Stimulated activated naive CD8-positive, alpha-beta T cell treated with anti-CD3 and anti-CD28 coated beads, Interleukin-15, amount 100 ng/mL, for 72 hours (primary cell): ENCODE measurements around the gene LRIG2.
"Not testable (repeated sequence)": the region's sequence is repeated elsewhere in the genome, so short reads cannot be mapped to it uniquely, and the experiment has no call there.

Source experiments
- ATAC-seq: fragments of 150-1000 bp; cut with Tn5 transposase; 2 replicates; pipeline ENCODE4 v1.10.0; 2021; ENCODE audit warnings: mild to moderate bottlenecking, moderate library complexity
- DNase-seq, 2 donors: peaks; one replicate each; pipeline ENCODE4 v3.0.0; 2021 to 2022
- H3K27ac Mint-ChIP-seq, 2 donors: one replicate each; pipeline ENCODE4 v1.8.0; 2022; ENCODE audit warnings: mild to moderate bottlenecking in 2 of 2, mixed read lengths in 2 of 2, moderate library complexity in 2 of 2
- H3K27me3 Mint-ChIP-seq: one replicate; pipeline ENCODE4 v1.8.0; 2022; ENCODE audit warnings: mixed read lengths
- H3K4me1 Mint-ChIP-seq: one replicate; pipeline ENCODE4 v1.8.0; 2022; ENCODE audit warnings: mild to moderate bottlenecking, mixed read lengths
- H3K4me3 Mint-ChIP-seq, 2 donors: one replicate each; pipeline ENCODE4 v1.8.0; 2022; ENCODE audit warnings: mild to moderate bottlenecking in 2 of 2, mixed read lengths in 2 of 2, moderate library complexity in 1 of 2
- H3K9me3 Mint-ChIP-seq, 2 donors: one replicate each; pipeline ENCODE4 v1.8.0; 2022; ENCODE audit warnings: mixed read lengths in 2 of 2

LRIG2 gene

GRCh38 chr1:113046569-113046968 is 26.4 kb upstream of the LRIG2 start:
- peak overlapping the region in 1 of 2 donors; percentile 86 for H3K27ac Mint-ChIP-seq

GRCh38 chr1:113048064-113048463 is 24.9 kb upstream of the LRIG2 start:
- ATAC-seq: no peak
- Mint-ChIP-seq H3K9me3 (no peaks in the 10 kb centered on the region), H3K27me3 (no peaks in the 10 kb centered on the region), H3K27ac (peak overlapping the region in 1 of 2 donors; percentile 19), H3K4me1 (peaks cover 59% of the 10 kb centered on the region), H3K4me3 (no peak overlapping the region)
- DNase-seq: no peak

More at GRCh38 chr1:113046569-113046968, 26.4 kb upstream of the LRIG2 start:
- Mint-ChIP-seq H3K4me3 (peak overlapping the region; percentile 63 to 67), H3K27me3 (no peaks in the 10 kb centered on the region), H3K4me1 (peaks cover 70% of the 10 kb centered on the region), H3K9me3 (no peaks in the 10 kb centered on the region)
- DNase-seq: peak in 1 of 2 donors; percentile 19
- ATAC-seq: peak; percentile 78

- Mint-ChIP-seq H3K9me3 (no peaks in the 10 kb centered on the region), H3K4me1 (peaks cover 25% of the 10 kb centered on the region), H3K4me3 (no peak overlapping the region), H3K27me3 (no peaks in the 10 kb centered on the region), H3K27ac (no peak overlapping the region)
- DNase-seq (no peak), ATAC-seq (no peak)
These were observed 19.5 kb upstream of the LRIG2 start for GRCh38 chr1:113053344-113054126.

DNA sequence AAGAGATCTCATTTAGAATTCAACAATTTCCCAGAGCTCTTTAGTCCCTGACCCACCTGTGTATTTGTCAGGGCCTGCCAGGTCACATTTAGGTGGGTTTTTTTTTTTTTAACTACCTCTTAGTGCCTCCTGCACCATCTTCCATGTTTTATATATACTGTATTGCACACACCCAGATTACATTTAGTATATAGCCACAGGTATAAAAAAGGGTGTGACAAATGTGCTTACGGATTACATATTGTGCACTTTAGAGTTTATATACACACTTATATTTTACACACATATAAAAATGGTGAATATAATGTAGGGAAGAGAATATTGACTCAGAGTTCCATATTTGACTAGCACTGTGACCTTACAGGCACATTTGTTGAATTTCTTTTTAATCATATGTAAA is 17.4 kb upstream of the LRIG2 start:
- no peak for DNase-seq
- H3K27me3 Mint-ChIP-seq: no peaks in the 10 kb centered on the region
- no peak for ATAC-seq
- no peak overlapping the region for H3K27ac Mint-ChIP-seq
- no peak overlapping the region for H3K4me3 Mint-ChIP-seq
- peaks cover 18% of the 10 kb centered on the region for H3K4me1 Mint-ChIP-seq
- H3K9me3 Mint-ChIP-seq: no peaks in the 10 kb centered on the region

DNA sequence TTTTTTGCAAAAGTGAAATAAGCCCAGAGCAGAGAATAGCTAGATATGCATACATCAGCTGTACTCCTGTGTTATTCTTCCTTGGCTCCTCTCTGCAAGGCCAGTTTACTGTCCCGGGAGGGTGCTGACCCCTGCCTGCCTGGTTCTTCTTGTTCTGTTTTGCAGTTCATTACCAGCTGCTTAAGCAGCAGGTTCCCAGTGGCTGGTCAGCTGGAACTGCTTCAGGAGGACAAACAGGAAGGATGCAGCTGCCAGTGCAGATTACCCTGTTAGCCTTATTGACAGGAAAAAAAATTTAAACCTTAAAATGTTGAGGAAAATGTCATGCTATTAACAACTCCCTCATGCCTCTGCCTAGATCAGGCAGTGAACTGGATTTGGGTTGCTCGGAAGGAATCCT is 16.0 kb upstream of the LRIG2 start:
- ATAC-seq (no peak), DNase-seq (no peak)
- H3K27ac Mint-ChIP-seq: no peak overlapping the region
- no peak overlapping the region for H3K4me3 Mint-ChIP-seq
- no peaks in the 10 kb centered on the region for H3K9me3 Mint-ChIP-seq
- H3K27me3 Mint-ChIP-seq: no peaks in the 10 kb centered on the region
- H3K4me1 Mint-ChIP-seq: peaks cover 4% of the 10 kb centered on the region

GRCh38 chr1:113058941-113059706 is 13.9 kb upstream of the LRIG2 start:
- Mint-ChIP-seq H3K27ac (no peak overlapping the region), H3K9me3 (no peaks in the 10 kb centered on the region), H3K4me1 (peaks cover 4% of the 10 kb centered on the region), H3K27me3 (no peaks in the 10 kb centered on the region), H3K4me3 (no peak overlapping the region)
- ATAC-seq (no peak), DNase-seq (no peak)

GRCh38 chr1:113063456-113063855 is 9.5 kb upstream of the LRIG2 start:
- H3K4me3 Mint-ChIP-seq, H3K27me3 Mint-ChIP-seq, ATAC-seq, DNase-seq, H3K4me1 Mint-ChIP-seq, H3K27ac Mint-ChIP-seq, H3K9me3 Mint-ChIP-seq: not testable (repeated sequence)

GRCh38 chr1:113072141-113072756 is 749 bp upstream of the LRIG2 start:
- peak overlapping the region; percentile 98 to 100 for H3K4me3 Mint-ChIP-seq
- peaks cover 35% of the 10 kb centered on the region for H3K4me1 Mint-ChIP-seq
- no peaks in the 10 kb centered on the region for H3K27me3 Mint-ChIP-seq
- H3K27ac Mint-ChIP-seq: peak overlapping the region; percentile 83 to 99
- DNase-seq: no peak
- ATAC-seq: no peak
- no peaks in the 10 kb centered on the region for H3K9me3 Mint-ChIP-seq

DNA sequence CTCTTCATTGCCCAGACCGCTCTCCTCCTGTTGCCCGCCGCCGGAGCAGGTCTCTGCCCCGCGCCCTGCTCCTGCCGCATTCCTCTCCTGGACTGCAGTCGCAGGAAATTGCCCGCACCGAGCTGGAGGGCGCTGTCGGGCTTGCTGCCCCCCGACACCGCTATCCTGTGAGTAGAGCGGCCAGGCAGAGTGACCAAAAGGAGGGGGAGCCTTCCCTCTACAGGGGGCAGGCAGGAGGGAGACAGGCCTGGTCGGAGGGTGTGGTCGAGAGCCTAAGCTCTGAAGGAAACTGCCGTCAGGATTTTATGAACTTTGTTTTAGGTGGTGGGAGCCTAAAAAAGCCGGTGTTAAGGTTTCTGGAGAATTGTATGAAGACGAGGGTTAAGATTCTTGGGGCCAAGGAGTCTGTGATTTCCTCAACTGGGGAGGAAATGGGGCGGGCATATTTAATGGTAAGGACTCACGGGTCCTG is 517 bp downstream of the LRIG2 start:
- Mint-ChIP-seq H3K27ac (peak overlapping the region; percentile 97 to 99), H3K27me3 (no peaks in the 10 kb centered on the region), H3K4me1 (peaks cover 35% of the 10 kb centered on the region), H3K4me3 (peak overlapping the region; percentile 98 to 100), H3K9me3 (no peaks in the 10 kb centered on the region)
- no peak for DNase-seq
- ATAC-seq: peak; percentile 21

DNA sequence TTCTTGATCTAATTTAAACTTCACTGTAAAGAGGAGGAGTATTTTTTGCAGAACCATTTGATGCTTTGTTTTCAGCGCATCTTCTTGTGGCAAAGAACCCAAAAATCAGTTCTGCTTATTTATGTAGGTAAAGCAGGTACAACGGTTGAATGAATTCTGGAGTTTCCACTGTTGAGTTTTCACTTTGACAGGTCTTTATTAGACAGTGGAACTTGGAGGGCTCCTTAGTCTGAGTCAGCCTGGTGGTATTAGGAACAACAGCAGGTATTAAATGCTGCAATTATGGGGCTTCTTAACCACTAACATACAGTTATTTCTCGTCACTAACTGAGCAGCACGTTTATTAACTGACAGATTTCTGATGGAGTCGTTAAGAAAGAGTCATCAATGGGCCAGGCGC is 1.2 kb downstream of the LRIG2 start:
- peaks cover 35% of the 10 kb centered on the region for H3K4me1 Mint-ChIP-seq
- peak overlapping the region; percentile 97 to 99 for H3K27ac Mint-ChIP-seq
- DNase-seq (no peak), ATAC-seq (no peak)
- no peaks in the 10 kb centered on the region for H3K27me3 Mint-ChIP-seq
- peak overlapping the region; percentile 98 to 100 for H3K4me3 Mint-ChIP-seq
- H3K9me3 Mint-ChIP-seq: no peaks in the 10 kb centered on the region

DNA sequence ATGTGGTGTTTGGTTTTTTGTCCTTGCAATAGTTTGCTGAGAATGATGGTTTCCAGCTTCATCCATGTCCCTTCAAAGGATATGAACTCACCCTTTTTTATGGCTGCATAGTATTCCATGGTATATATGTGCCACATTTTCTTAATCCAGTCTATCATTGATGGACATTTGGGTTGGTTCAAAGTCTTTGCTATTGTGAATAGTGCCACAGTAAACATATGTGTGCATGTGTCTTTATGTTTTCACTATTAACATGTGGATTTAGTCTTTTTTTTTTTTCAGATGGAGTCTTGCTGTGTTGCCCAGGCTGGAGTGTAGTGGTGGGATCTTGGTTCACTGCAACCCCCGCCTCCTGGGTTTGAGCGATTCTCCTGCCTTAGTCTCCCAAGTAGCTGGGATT is 5.0 kb downstream of the LRIG2 start:
- not testable (repeated sequence) for H3K27ac Mint-ChIP-seq, ATAC-seq, DNase-seq, H3K9me3 Mint-ChIP-seq, H3K27me3 Mint-ChIP-seq, H3K4me3 Mint-ChIP-seq
- H3K4me1 Mint-ChIP-seq: peaks cover 33% of the 10 kb centered on the region

DNA sequence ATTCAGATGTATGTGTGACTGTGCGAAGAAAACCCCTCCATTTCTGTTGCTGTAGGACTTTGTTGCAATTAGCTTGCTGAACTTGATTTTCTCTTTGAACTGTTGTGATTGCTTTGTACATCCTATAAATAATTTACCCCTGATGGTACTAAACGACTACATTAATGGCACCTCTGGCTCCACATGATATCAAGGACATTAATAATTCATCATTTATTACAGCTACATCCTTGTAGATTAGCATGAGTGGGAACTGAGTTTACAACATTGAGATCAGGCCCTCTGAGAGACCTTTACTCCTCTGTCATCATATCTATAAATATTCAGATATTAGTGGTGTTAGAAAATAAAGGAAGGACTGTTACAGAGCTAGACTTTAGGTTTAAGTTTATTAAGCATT is 13.5 kb downstream of the LRIG2 start:
- Mint-ChIP-seq H3K27ac (no peak overlapping the region), H3K9me3 (peaks cover 0 to 5% of the 10 kb centered on the region in 2 donors), H3K4me1 (peaks cover 9% of the 10 kb centered on the region), H3K4me3 (no peak overlapping the region), H3K27me3 (no peaks in the 10 kb centered on the region)
- ATAC-seq (no peak), DNase-seq (no peak)

DNA sequence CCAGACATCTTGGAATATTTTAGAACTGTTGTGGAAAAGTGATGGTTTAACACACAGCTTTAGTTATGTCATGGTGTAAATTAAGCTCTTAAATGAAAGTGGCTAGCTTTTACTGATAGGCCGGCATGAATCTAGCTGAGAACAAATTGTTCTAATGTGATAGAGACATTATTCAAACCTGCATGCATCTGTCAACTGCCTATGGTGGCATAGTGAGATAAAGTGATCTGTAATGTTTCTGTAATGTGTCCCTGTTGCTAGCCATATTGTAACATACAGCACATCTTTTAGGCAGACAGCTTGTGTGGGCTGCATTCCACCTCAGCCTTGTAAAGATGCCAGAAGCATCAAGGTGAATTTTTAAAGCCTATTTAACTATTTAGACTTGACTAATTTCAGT is 16.0 kb downstream of the LRIG2 start:
- peaks cover 17% of the 10 kb centered on the region for H3K4me1 Mint-ChIP-seq

DNA sequence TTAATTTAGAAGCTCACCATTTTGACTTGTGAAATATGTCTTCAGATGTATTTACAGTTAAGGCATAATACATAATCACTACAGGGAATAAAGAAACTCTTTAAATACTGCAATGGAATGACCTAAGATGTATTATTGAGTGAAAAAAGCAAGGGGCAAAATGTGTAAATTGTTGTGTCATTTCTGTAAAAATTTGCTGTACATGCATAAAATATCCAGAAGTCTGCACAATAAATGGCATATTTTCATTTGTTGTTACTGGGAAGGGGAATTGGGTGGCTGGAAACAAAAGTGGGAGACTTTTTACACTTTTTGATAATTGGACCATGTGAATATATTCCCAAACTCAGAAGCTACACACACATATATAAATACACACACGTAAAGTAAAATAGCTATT is 17.1 kb downstream of the LRIG2 start:
- Mint-ChIP-seq H3K4me3 (no peak overlapping the region), H3K9me3 (no peaks in the 10 kb centered on the region), H3K27ac (no peak overlapping the region), H3K27me3 (no peaks in the 10 kb centered on the region), H3K4me1 (peaks cover 17% of the 10 kb centered on the region)
- ATAC-seq (no peak), DNase-seq (no peak)

More for the DNA sequence above, 16.0 kb downstream of the LRIG2 start:
- no peaks in the 10 kb centered on the region for H3K27me3 Mint-ChIP-seq
- H3K9me3 Mint-ChIP-seq: no peaks in the 10 kb centered on the region
- no peak for ATAC-seq
- DNase-seq: no peak
- no peak overlapping the region for H3K27ac Mint-ChIP-seq
- H3K4me3 Mint-ChIP-seq: no peak overlapping the region

DNA sequence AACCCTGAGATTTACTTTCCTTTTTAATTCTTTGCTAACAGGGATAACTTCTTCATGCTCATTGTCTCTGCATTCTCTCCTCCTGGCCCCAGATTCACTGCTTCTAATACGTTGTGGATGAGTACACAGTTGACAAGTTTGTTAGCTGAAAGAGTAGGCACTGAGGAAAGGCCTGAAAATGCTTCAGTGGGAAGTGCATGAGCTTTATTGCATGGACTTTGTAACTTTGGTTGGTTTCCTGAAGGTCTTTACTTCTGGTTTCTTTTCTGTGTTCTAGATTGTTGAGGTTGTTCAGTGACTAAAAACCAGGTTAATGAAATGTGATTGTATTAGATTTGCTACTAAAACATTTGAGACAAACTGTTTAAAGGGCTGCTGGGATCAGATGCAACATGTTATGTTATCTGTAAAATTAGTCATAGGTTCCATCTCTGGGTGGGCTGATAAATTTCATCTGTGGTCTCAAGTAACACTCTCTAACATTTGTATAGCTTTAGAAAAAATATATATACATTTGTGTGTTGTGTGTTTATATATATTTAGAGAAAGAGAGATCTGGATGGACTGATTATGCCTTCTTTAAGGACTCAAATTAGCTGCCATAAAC is 19.1 kb downstream of the LRIG2 start:
- no peaks in the 10 kb centered on the region for H3K27me3 Mint-ChIP-seq

More for the DNA sequence above, 19.1 kb downstream of the LRIG2 start:
- Mint-ChIP-seq H3K9me3 (no peaks in the 10 kb centered on the region), H3K4me1 (peaks cover 10% of the 10 kb centered on the region), H3K27ac (peak overlapping the region; percentile 7 to 31), H3K4me3 (no peak overlapping the region)
- no peak for DNase-seq
- ATAC-seq: no peak
